NCI-H2227 treated with DMSO at 0.1 percent for 48 hours (cell line): ENCODE data around the gene TIMP3.
"Not testable (repeated sequence)": the region's sequence is repeated elsewhere in the genome, so short reads cannot be mapped to it uniquely, and the experiment has no call there.

ENCODE experiments used
- DNase-seq: peaks from one replicate; lab custom pipeline; 2025; lab: John Stamatoyannopoulos, UW

The TIMP3 gene

DNA sequence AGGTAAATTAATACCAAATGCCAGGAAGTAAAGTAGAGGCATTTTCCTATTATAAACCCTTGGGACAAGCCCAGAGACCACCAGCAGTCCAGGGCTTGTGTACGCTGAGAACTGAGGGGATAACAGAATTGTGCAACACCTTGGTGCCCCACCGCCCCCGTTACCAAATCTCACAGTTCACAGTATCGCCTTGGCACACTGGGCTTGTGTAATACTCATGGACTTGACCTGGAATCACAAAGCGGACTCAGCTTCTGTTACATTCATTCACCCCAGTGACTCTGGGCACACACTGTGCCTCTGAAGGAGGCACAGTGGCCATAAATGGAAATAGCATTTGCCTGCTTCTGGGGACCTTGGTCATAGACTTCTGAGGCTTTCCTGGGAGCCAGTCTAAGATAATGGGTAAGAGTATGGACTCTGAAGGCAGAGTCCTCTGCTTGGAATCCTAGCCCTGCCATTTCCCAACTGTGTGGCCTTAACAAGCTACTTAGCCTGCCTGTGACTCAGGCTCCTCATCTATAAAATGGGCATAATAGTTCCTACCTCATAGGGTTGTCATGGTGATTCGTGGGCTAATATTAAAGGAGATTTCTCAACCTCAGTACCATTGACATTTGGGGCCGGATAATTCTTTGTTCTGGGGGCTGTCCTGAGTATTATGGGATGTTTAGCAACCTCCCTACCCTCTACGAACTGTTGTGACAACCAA is 53.7 kb downstream of the TIMP3 start:
- no peak for DNase-seq

GRCh38 chr22:32858121-32858703 is 56.7 kb downstream of the TIMP3 start:
- no peak for DNase-seq

- DNase-seq: no peak
These were observed 57.5 kb downstream of the TIMP3 start for GRCh38 chr22:32858957-32859356.

- no peak for DNase-seq
These were observed 58.2 kb downstream of the TIMP3 start for GRCh38 chr22:32859743-32860142.

DNA sequence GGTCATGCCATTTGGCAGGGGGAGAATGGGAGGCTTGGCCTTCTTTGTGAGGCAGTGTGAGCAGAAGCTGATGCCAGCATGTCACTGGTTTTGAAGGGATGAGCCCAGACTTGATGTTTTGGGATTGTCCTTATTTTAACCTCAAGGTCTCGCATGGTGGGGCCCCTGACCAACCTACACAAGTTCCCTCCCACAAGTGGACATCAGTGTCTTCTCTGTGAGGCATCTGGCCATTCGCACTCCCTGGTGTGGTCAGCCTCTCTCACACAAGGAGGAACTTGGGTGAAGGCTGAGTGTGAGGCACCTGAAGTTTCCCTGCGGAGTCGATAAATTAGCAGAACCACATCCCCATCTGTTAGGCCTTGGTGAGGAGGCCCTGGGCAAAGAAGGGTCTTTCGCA is 59.8 kb downstream of the TIMP3 start:
- no peak for DNase-seq

- DNase-seq: no peak
These were observed 60.6 kb downstream of the TIMP3 start for GRCh38 chr22:32862083-32862482.

DNA sequence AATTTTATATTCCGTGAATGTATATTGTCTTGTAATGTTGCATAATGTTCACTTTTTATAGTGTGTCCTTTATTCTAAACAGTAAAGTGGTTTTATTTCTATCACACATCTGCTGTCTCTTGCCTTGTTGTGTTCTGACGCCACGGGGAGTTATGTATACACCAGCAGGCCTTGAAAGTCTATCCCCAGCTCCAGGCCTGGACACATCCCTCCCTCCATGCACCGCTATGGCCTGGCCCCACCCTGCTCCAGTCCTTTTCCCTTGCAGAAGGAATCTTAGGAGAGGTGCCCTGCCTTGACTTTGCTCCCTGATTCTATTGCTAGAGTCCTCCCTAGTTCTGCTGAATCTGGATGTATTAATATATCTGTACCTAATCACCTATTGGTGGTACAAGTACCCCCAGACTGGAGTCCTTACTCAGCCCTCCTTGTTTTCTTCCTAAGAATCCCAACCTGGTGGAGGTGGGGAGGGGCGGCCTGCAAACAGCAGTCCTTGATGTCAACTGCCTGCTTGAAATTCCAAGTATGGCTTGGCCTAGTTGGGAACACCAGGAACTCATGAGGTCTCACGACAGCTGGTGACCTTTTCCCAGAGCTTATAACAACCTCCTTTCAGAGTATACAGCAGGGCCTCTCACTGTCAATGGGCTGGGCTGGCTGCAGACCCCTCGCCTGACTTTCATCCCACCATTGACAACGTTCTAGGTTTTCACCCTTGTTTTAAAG is 61.6 kb downstream of the TIMP3 start:
- DNase-seq: no peak

GRCh38 chr22:32864041-32864440 is 62.5 kb downstream of the TIMP3 start:
- DNase-seq: no peak

GRCh38 chr22:32864596-32864995 is 63.1 kb downstream of the TIMP3 start:
- no peak for DNase-seq

- DNase-seq: no peak
These were observed 65.4 kb downstream of the TIMP3 start for GRCh38 chr22:32866953-32867352.

- DNase-seq: no peak
These were observed 67.4 kb downstream of the TIMP3 start for GRCh38 chr22:32868946-32869345.

DNA sequence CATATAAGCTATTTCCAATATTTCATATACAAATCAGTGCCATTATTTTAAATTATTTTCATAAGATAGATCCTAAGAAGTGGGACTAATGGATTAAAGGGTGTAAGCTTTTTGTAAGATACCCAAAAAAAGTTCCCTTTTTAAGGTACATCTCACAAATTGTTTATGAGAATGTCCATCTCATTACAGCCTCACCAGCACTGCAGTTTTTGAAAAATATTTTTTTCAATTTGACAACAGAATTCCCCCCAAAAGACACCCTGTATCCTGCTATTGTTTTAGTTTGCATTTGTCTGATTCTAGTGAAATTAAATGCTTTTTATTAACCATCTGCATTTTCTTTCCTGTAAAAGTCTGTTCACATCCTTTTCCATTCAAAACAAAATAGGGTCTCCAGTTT is 69.0 kb downstream of the TIMP3 start:
- DNase-seq: no peak

DNA sequence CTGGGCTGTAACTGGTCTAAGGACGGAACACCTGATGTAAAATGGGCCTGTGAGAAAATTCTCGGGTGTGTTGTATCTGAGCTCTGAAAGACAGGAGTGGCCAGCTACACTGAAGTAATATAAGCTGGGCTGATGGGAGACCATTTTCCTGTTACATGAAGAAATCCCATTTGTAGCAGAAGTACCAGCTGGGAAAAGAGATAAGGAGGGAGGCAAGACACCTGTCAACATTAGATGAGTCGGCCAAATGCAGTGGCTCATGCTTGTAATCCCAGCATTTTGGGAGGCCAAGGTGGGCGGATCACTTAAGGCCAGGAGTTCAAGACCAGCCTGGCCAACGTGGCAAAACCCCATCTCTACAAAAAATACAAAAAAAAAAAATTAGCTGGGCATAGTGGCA is 72.1 kb downstream of the TIMP3 start:
- not testable (repeated sequence) for DNase-seq

GRCh38 chr22:32874385-32874784 is 72.9 kb downstream of the TIMP3 start:
- no peak for DNase-seq

DNA sequence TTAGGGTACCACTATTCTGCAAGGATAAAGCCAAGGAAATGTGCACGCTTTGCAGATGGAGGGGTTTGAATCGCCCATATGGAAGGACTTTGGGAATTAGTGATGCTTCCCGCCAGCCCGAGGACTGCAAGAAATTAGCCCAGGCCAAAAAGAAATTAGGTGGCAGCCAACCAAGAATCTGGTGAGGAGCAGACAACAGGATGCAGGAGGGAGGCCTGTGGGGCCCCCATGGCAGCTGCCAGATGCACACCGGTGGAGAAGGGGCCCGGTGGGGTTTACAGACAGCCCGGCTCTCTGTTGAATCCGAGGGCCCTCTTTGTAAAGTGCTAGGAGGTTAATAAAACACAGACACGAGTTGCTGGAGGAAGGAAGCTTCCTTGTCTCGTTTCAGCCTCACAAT is 73.5 kb downstream of the TIMP3 start:
- no peak for DNase-seq

DNA sequence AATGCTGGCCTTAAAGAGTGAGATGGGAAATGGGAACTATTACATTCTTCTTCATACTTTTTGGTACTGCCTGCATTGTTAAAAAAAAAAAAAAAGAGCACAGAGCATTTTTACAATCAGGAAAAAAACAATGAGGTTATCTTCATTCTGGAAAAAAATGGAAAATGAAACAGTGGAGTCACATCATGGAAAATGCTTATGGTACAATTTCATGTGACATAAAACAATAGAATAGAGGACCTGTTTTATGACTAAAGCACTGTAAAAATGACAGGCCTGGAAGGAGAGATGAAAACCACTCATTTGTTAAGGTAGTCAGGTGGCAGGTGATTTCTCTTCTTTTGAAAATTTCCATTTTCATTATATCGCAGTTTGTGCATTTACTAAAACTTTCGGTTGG is 75.0 kb downstream of the TIMP3 start:
- no peak for DNase-seq

DNA sequence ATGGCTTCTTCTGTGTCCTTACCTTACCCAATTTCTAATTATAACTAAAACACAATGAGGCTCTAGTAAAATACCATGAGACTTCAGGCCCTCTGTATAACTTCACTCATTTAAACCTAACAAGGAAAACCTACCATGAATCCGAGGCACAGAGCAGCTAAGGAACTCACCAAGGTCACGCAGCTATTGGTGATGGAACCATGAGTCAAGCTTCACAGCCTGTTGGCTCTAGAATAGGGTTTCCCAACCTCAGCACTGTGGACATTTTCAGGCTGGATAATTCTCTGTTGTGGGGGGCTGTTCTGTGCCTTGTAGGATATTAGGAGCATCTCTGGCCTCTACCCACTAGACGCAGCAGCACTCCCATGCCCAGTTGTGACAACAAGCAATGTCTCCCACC is 75.7 kb downstream of the TIMP3 start:
- DNase-seq: no peak

GRCh38 chr22:32879550-32879949 is 78.0 kb downstream of the TIMP3 start:
- DNase-seq: no peak

DNA sequence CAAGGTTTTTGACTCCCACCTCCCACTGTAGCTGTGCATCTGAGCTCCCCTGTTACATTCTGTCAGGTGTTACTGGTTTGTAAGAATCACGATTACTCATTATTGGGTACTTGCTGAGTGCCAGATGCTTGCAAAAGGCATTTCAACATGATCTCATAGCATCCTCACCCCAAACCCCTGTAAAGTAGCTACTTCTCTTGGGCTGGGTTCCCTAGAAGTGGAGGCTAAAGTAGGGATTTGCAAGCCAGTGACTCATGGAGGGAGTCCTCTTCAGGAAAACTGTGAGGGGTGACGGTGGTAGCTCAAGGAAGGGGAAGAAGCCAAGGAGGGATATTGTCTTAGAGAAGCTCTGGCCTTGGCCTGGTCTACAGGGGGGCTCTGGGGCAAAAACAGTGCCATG is 78.6 kb downstream of the TIMP3 start:
- no peak for DNase-seq

DNA sequence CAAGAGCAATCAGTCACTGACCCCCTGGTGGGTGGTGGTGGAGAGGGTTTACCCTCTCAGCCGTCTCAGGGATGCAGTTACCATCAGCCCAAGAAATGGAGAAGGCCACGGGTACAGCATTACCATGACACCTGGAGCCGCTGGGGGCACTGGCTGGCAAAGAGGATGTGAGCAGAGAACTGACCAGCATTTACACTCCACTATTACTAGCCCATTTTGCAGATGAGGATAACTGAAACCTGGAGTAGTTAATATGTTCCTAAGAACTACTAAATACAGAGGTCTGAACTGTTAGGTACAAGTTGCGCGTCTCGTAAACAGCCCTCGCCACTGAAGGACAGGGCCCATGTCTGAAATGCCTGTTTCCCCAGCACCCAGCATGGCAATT is 79.0 kb downstream of the TIMP3 start:
- DNase-seq: no peak

DNA sequence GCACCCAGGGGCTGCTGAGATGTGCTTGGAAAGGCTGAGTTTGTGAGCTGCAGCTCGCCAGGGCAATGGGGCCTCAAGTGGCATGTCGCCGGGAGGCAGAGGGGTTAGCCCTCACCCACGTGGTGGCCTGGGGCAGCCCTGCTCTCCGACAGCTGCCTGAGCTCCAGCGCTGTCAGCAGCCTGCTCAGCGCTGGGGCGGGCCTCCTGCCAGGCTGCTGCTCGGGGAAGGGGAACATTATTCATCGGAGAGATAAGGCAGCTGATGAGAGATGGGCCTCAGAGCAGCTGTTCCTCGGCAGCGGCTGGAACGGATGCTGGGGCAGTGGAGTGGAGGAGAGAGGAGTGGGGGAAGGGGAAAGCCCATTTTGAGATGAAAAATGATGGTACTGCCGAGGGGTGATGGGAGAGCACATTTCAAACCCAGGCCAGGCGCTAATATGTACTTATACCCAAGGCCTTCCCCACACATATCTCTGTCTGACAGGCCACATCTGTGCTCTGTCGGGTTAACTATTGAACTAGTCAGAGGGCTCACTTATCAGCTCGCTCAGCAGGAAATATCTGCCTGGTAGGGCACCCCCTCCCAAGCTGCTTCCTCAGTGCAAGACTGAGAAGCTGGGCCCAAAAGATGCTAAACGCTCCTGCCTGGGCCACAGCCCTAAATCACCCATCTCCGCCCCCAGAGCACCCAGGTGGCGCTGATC is 79.5 kb downstream of the TIMP3 start:
- peak; percentile 49 for DNase-seq

DNA sequence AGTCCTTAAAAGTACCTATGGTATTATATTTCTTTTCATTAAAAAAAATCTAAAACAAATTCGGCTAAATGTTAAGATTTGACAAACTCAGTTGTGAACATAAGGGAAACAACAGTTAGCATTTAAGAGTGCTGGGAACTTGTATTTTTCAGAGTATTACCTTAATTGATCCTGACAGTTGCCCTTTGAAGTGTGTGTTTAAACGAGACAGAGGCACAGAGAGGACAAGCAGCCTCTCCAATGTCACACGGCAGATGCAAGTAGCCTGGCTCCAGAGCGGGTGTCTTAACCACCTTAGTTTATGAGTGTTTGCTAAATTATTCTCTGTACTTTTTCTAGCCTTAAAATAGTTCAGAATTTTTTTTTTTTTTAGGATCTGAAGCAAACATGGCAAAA is 80.9 kb downstream of the TIMP3 start:
- DNase-seq: no peak
